HEK293 (cell line): ENCODE measurements around the gene PHF21A.

Experiments used
- EGR2 ChIP-seq: fragments of 450-650 bp; formaldehyde crosslinking; IDR thresholded peaks from 2 replicates; pipeline ENCODE4 v1.5.1; 2016; ENCODE audit warnings: low read depth, missing biosample characterization, missing genetic modification characterization
- ELK4 ChIP-seq: IDR thresholded peaks from 2 replicates; pipeline ENCODE4 v1.6.1; 2011; ENCODE audit warnings: mild to moderate bottlenecking, low read depth, low read length, borderline replicate concordance
- FEZF1 ChIP-seq: fragments of 450-650 bp; formaldehyde crosslinking; IDR thresholded peaks from 2 replicates; pipeline ENCODE4 v1.5.1; 2016; ENCODE audit warnings: missing biosample characterization, missing genetic modification characterization
- GLI2 ChIP-seq: fragments of 450-650 bp; formaldehyde crosslinking; IDR thresholded peaks from 2 replicates; pipeline ENCODE4; 2017; ENCODE audit warnings: missing biosample characterization, missing genetic modification characterization, low read depth, borderline replicate concordance
- GLIS2 ChIP-seq: fragments of 450-650 bp; formaldehyde crosslinking; IDR thresholded peaks from 2 replicates; pipeline ENCODE4 v1.5.1; 2016; ENCODE audit warnings: missing biosample characterization, missing genetic modification characterization
- IKZF3 ChIP-seq: fragments of 450-650 bp; IDR thresholded peaks from 2 replicates; pipeline ENCODE4 v1.5.0; 2018; ENCODE audit warnings: missing biosample characterization, mild to moderate bottlenecking, missing genetic modification characterization, moderate library complexity
- KLF8 ChIP-seq: fragments of 450-650 bp; formaldehyde crosslinking; IDR thresholded peaks from 2 replicates; pipeline ENCODE4 v1.5.1; 2016; ENCODE audit warnings: missing biosample characterization, missing genetic modification characterization
- KLF9 ChIP-seq: fragments of 450-650 bp; formaldehyde crosslinking; IDR thresholded peaks from 2 replicates; pipeline ENCODE4 v1.5.1; 2016; ENCODE audit warnings: missing biosample characterization, missing genetic modification characterization, low read depth
- PRDM1 ChIP-seq: fragments of 450-650 bp; formaldehyde crosslinking; IDR thresholded peaks from 2 replicates; pipeline ENCODE4; 2016; ENCODE audit warnings: missing biosample characterization, missing genetic modification characterization
- PRDM6 ChIP-seq: fragments of 450-650 bp; formaldehyde crosslinking; IDR thresholded peaks from 2 replicates; pipeline ENCODE4 v1.5.1; 2017; ENCODE audit warnings: missing biosample characterization, missing genetic modification characterization
- SP3 ChIP-seq: fragments of 450-650 bp; formaldehyde crosslinking; IDR thresholded peaks from 2 replicates; pipeline ENCODE4 v1.5.1; 2016; ENCODE audit warnings: missing biosample characterization, missing genetic modification characterization
- YY2 ChIP-seq: fragments of 450-650 bp; formaldehyde crosslinking; IDR thresholded peaks from 2 replicates; pipeline ENCODE4 v1.5.1; 2016; ENCODE audit warnings: missing biosample characterization, missing genetic modification characterization
- ZBTB21 ChIP-seq: fragments of 450-650 bp; formaldehyde crosslinking; IDR thresholded peaks from 2 replicates; pipeline ENCODE4 v1.5.1; 2017; ENCODE audit warnings: missing biosample characterization, missing genetic modification characterization
- ZBTB44 ChIP-seq: fragments of 450-650 bp; IDR thresholded peaks from 2 replicates; pipeline ENCODE4 v1.5.1; 2018; ENCODE audit warnings: missing biosample characterization, mild to moderate bottlenecking, missing genetic modification characterization
- ZNF146 ChIP-seq: fragments of 450-650 bp; formaldehyde crosslinking; IDR thresholded peaks from 2 replicates; pipeline ENCODE4 v1.5.1; 2016; ENCODE audit warnings: missing biosample characterization, missing genetic modification characterization
- ZNF148 ChIP-seq: fragments of 450-650 bp; formaldehyde crosslinking; IDR thresholded peaks from 2 replicates; pipeline ENCODE4 v1.5.0; 2017; ENCODE audit warnings: missing biosample characterization, missing genetic modification characterization, borderline replicate concordance
- ZNF184 ChIP-seq: fragments of 450-650 bp; IDR thresholded peaks from 2 replicates; pipeline ENCODE4 v1.5.1; 2018; ENCODE audit warnings: missing biosample characterization, mild to moderate bottlenecking, missing genetic modification characterization
- ZNF26 ChIP-seq: fragments of 450-650 bp; formaldehyde crosslinking; IDR thresholded peaks from 2 replicates; pipeline ENCODE4 v1.5.1; 2016; ENCODE audit warnings: missing biosample characterization, missing genetic modification characterization
- ZNF324 ChIP-seq: fragments of 450-650 bp; formaldehyde crosslinking; IDR thresholded peaks from 2 replicates; pipeline ENCODE4 v1.5.1; 2016; ENCODE audit warnings: missing biosample characterization, missing genetic modification characterization
- ZNF366 ChIP-seq: fragments of 450-650 bp; formaldehyde crosslinking; conservative IDR thresholded peaks from 2 replicates; pipeline ENCODE4 v1.5.1; 2016; ENCODE audit warnings: missing biosample characterization, missing genetic modification characterization
- ZNF394 ChIP-seq: fragments of 450-650 bp; formaldehyde crosslinking; IDR thresholded peaks from 2 replicates; pipeline ENCODE4 v1.5.1; 2016; ENCODE audit warnings: missing biosample characterization, missing genetic modification characterization, mild to moderate bottlenecking, moderate library complexity, borderline replicate concordance
- ZNF580 ChIP-seq: fragments of 450-650 bp; formaldehyde crosslinking; IDR thresholded peaks from 2 replicates; pipeline ENCODE4 v1.5.1; 2016; ENCODE audit warnings: missing biosample characterization, missing genetic modification characterization
- ZNF645 ChIP-seq: fragments of 450-650 bp; formaldehyde crosslinking; IDR thresholded peaks from 2 replicates; pipeline ENCODE4; 2016; ENCODE audit warnings: missing biosample characterization, missing genetic modification characterization
- ZNF707 ChIP-seq: fragments of 450-650 bp; formaldehyde crosslinking; IDR thresholded peaks from 2 replicates; pipeline ENCODE4 v1.5.1; 2016; ENCODE audit warnings: missing biosample characterization, missing genetic modification characterization
- ZNF747 ChIP-seq: fragments of 450-650 bp; formaldehyde crosslinking; IDR thresholded peaks from 2 replicates; pipeline ENCODE4 v1.5.1; 2016; ENCODE audit warnings: missing biosample characterization, missing genetic modification characterization
- ZNF792 ChIP-seq: fragments of 450-650 bp; formaldehyde crosslinking; IDR thresholded peaks from 2 replicates; pipeline ENCODE4 v1.5.1; 2016; ENCODE audit warnings: missing biosample characterization, missing genetic modification characterization
- ZSCAN16 ChIP-seq: fragments of 450-650 bp; formaldehyde crosslinking; IDR thresholded peaks from 2 replicates; pipeline ENCODE4 v1.5.1; 2016; ENCODE audit warnings: missing biosample characterization, missing genetic modification characterization
- ZSCAN4 ChIP-seq: fragments of 450-650 bp; formaldehyde crosslinking; IDR thresholded peaks from 2 replicates; pipeline ENCODE4 v1.5.1; 2017; ENCODE audit warnings: missing biosample characterization, missing genetic modification characterization

Gene PHF21A

GRCh38 chr11:46120346-46121300, 631 bp downstream of the PHF21A start (continued):
- TF ChIP-seq ZBTB44 = peak; percentile 33
- no peak for TF ChIP-seq YY2
- peak; percentile 93 for TF ChIP-seq PRDM1 (tag by site-specific recombination)
- peak; percentile 99 for TF ChIP-seq ZNF366 (tag by site-specific recombination)
- TF ChIP-seq ZNF184 (tag by site-specific recombination) = no peak
- no peak for TF ChIP-seq ZNF792 (tag by site-specific recombination)
- peak; percentile 45; the same call in 1 of the 2 replicates for TF ChIP-seq GLIS2
- no peak for TF ChIP-seq ZNF747
- TF ChIP-seq SP3 (tag by site-specific recombination) = peak; percentile 63; the same call in 1 of the 2 replicates
- no peak for TF ChIP-seq ZNF580
- TF ChIP-seq EGR2 = no peak
- TF ChIP-seq PRDM6 (tag by site-specific recombination) = no peak
- TF ChIP-seq ZNF26 (tag by site-specific recombination) = no peak
- TF ChIP-seq KLF9 (tag by site-specific recombination) = peak; percentile 41; the same call in 1 of the 2 replicates
- TF ChIP-seq ZNF645 (tag by site-specific recombination) = no peak
- TF ChIP-seq ZSCAN16 = no peak
- no peak for TF ChIP-seq ZSCAN4
- no peak for TF ChIP-seq GLI2 (tag by site-specific recombination)
- no peak for TF ChIP-seq ELK4
- no peak for TF ChIP-seq ZNF146
- TF ChIP-seq ZNF394 (tag by site-specific recombination) = peak; percentile 99
- TF ChIP-seq ZNF148 (tag by site-specific recombination) = no peak
- TF ChIP-seq ZNF707 (tag by site-specific recombination) = no peak
- TF ChIP-seq IKZF3 (tag by site-specific recombination) = peak; percentile 90
- no peak for TF ChIP-seq ZBTB21 (tag by site-specific recombination)
- no peak for TF ChIP-seq FEZF1 (tag by site-specific recombination)
- peak; percentile 76; the same call in 1 of the 2 replicates for TF ChIP-seq KLF8
- peak; percentile 19; the same call in 1 of the 2 replicates for TF ChIP-seq ZNF324
